Measurements from ENCODE around the gene FBXO34. TPM values are rescaled to one million over a fixed set of nuclear protein-coding genes. Genes with fewer than 3 reads are reported as not detected.

FBXO34 gene
- total and polyA plus RNA-seq, 9 of the 15 experiments (the other 6 are each of a cell fraction or from before 2014, with no cell fraction given), result 6.3 to 24.9 (median 16.2) TPM

GRCh38 chr14:55270832-55271571 is at the start of gene FBXO34 (continued):
- peak; percentile 80 for TF ChIP-seq RBFOX2 (IDR thresholded peaks at IDR 0.05; ENCODE audit: low read depth, low read length)
- TF ChIP-seq ZNF695 (CRISPR knock-in tag; IDR thresholded peaks at IDR 0.05), result no peak
- peak; percentile 55; the same call in 1 of the 2 replicates for TF ChIP-seq ETV5 (CRISPR knock-in tag; IDR thresholded peaks at IDR 0.05; ENCODE audit: low read depth)
- no peak for TF ChIP-seq SAFB (IDR thresholded peaks at IDR 0.05; ENCODE audit: borderline replicate concordance, low read depth, low read length)
- TF ChIP-seq E2F5 (CRISPR knock-in tag; IDR thresholded peaks at IDR 0.05), result no peak
- TF ChIP-seq FOXA3 (CRISPR knock-in tag; conservative IDR thresholded peaks at IDR 0.05 in 1 of 2, IDR thresholded peaks at IDR 0.05 in 1 of 2), result no peak
- no peak for TF ChIP-seq MYNN (IDR thresholded peaks at IDR 0.05)
- no peak for TF ChIP-seq MYNN (CRISPR knock-in tag; IDR thresholded peaks at IDR 0.05)
- TF ChIP-seq POU5F1 (IDR thresholded peaks at IDR 0.05; ENCODE audit: borderline replicate concordance, low read depth, low read length, partially characterized antibody), result no peak
- TF ChIP-seq TOE1 (IDR thresholded peaks at IDR 0.05; ENCODE audit: borderline replicate concordance), result no peak; the same call in 1 of the 2 replicates
- TF ChIP-seq TOE1 (CRISPR knock-in tag; IDR thresholded peaks at IDR 0.05; ENCODE audit: borderline replicate concordance, low read depth), result no peak
- no peak for TF ChIP-seq RBBP5 (IDR thresholded peaks at IDR 0.05; ENCODE audit: borderline replicate concordance, insufficient read depth, low read length, poor library complexity, severe bottlenecking)
- no peak for TF ChIP-seq BRF1 (IDR thresholded peaks at IDR 0.05; ENCODE audit: borderline replicate concordance, extremely low read depth, insufficient read length)
- peak in 1 of 2 experiments; percentile 57; a peak in 1 of 4 replicates for TF ChIP-seq RCOR1 (IDR thresholded peaks at IDR 0.05; ENCODE audit: borderline replicate concordance in 1 of 2, low read depth in 2 of 2, low read length in 2 of 2)
- TF ChIP-seq ZNF444 (CRISPR knock-in tag; IDR thresholded peaks at IDR 0.05), result no peak
- no peak for TF ChIP-seq ZNF134 (CRISPR knock-in tag; conservative IDR thresholded peaks at IDR 0.05)
- no peak for TF ChIP-seq NR2C1 (IDR thresholded peaks at IDR 0.05)
- TF ChIP-seq NR2C1 (tag; IDR thresholded peaks at IDR 0.05), result peak; percentile 26; the same call in 1 of the 2 replicates
- TF ChIP-seq KLF16 (IDR thresholded peaks at IDR 0.05), result peak; percentile 72
- TF ChIP-seq ZKSCAN8 (CRISPR knock-in tag; IDR thresholded peaks at IDR 0.05), result no peak
- no peak for TF ChIP-seq CBFB (CRISPR knock-in tag; IDR thresholded peaks at IDR 0.05)
- TF ChIP-seq ID3 (CRISPR knock-in tag; IDR thresholded peaks at IDR 0.05), result no peak
- TF ChIP-seq ID3 (tag; IDR thresholded peaks at IDR 0.05), result no peak
- no peak for TF ChIP-seq THRB (CRISPR knock-in tag; conservative IDR thresholded peaks at IDR 0.05)
- no peak for TF ChIP-seq ZNF3 (CRISPR knock-in tag; IDR thresholded peaks at IDR 0.05)
